Left renal pelvis (tissue), 4 donors: ENCODE results near the gene NPB. TPM values are rescaled to one million over a fixed set of nuclear protein-coding genes. Genes with fewer than 3 reads are reported as not detected.
A peak's percentile ranks its signal among the peaks of the same experiment; 100 is the strongest.

Experiments
- DNase-seq, 4 donors: peaks; one replicate each; pipeline ENCODE4 v3.0.0-alpha.2; 2013; ENCODE audit warnings: low read depth in 4 of 4, low spot score in 3 of 4
- polyA plus RNA-seq, 4 donors: library from polyadenylated mRNA; unstranded; fragments of 120-200 nt; gene quantifications; one replicate each; pipeline ENCODE4 v1.2.1, GENCODE V29; 2013; ENCODE audit not compliant: insufficient read length in 4 of 4

The NPB gene
- polyA plus RNA-seq, 4 donors: 0.33 to 1.4 (median 0.50) TPM

GRCh38 chr17:81923302-81924260 lies 21.5 kb downstream of the NPB start:
- DNase-seq: no peak

DNA sequence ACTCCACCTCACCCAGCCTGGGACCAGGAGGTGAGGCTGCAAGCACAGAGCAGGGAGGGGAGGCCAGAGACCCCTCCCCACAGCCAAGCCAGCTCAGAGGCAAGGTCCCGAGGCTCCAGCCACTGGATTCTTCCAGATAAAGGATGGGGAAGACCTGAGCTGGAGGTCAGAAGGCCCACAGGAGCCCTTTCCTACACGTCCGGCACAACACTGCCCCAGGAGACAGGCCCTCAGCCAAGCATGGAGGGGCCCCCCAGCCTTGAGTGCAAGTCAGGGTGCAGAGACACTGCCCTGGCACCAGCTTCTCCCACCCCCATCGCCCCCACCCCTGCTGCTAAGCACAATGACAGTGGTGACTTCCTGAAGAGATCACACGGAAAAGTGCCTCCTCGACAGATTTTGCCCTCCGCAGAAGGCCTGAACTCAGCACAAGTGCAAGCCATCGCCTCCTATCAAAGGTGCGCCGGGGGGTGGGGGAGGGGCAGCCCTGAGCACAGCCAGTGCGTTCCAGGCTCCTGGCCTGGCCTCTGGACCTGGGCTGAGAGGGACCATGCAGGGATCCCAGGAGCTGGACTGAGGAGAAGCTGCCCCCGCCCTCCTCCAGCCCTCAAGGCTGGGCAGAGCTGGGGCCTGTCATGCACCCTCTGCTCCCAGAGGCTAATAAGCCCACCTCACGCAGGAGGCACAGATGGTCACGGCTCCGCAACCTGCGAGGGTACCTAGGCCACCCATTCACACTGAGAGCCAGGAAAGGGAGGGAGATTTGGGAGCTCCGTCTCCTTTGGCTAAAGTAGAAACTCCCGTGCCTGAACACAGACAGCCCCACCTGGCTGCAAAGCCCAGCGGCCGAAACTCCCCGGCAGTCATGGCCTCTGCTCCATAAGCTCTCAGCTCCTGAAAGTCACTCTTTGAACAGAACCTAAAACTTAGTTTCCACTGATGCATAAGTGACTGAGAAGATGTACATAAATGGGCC lies 22.8 kb downstream of the NPB start:
- DNase-seq: no peak

- DNase-seq: no peak
These were observed 23.9 kb downstream of the NPB start for GRCh38 chr17:81925860-81926450.

GRCh38 chr17:81926451-81927151 lies 24.6 kb downstream of the NPB start:
- DNase-seq: no peak

GRCh38 chr17:81927152-81927652 lies 25.2 kb downstream of the NPB start:
- no peak for DNase-seq

DNA sequence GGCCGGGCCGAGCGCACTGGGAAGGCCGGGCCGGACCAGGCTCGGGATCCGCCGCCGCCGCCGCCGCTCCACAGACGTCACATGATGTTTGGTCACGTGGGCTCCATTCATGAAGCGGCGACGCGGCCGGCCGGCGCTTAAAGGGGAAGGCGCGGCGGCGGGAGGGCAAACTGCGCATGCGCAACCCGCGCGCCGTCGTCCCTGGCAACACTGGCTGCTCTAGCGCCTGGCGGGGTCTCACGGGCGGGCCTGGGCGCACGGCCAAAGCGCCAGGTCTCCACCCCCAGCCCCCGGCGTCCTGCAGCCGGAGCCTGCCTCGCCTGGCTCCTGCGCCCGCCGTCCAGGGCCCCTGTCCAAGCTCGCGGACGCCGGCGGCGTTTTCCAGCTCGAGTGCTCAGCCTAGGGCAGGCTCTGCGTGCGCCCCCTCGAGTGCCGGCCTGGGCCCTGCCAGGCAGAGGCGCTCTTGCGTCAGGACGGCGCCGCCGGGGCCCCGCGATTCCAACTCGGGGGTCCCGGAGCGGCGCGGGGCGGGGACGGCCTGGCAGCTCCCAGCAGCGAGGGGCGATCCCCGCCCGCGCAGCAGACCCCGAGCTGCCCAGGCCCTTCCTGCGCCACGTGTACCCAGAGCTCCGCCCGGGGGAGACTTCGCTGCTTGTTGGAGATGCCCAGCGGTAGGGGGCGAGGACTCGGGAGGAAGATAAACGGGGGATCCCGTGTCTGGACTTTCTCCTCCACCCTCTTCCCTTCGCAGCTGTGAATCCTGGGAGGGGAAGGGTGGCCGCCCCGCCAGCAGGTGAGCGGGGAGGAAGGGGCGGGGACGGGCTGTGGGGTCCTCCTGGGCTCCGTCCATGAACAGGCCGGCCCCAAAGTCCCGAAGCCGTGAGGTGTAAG lies 25.9 kb downstream of the NPB start, which contains the start of gene MAFG:
Gene MAFG, minus strand, starts transcription at position 83 of the 891 bp plus-strand sequence. CDS start 4,550 bp downstream, outside the sequence.
- peak; percentile 84 to 93 (median 90) for DNase-seq

DNA sequence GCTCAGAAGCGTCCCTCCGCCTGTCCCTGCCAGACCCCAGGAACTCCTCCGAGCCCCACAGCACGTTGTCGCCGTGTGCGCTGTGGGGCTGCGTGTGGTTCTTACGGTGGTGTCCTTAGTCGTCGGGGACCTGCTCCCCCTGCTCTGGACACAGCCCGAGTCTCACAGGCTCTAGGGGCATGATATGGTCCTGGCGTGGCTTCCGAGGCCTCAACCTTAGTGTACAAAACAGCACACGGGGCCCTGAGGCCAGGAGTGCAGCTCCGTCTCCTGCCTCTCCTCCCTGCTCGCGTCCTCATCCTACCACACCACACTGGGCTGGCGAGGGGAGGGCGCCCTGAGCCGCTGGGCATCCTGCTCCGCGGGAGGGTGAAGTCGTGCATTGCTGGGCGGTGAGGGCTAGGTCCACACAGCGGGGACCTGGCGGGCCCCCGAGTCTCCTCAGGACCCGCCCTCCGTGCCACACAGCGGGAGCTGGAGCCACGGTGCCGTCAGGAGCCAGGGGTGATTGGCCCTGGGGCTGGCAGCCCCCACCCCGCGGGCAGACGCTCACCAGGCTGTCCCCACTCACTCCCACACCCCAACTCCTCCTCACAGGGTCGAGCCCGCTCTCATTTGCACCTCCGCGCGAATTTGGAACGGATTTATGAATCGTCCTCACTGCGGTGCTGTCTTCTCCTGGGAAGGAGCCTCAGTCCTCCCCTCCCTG lies 26.7 kb downstream of the NPB start:
- DNase-seq: no peak

GRCh38 chr17:81929253-81930141 lies 27.5 kb downstream of the NPB start:
- DNase-seq: no peak

GRCh38 chr17:81930142-81931125 lies 28.4 kb downstream of the NPB start:
- DNase-seq: no peak

DNA sequence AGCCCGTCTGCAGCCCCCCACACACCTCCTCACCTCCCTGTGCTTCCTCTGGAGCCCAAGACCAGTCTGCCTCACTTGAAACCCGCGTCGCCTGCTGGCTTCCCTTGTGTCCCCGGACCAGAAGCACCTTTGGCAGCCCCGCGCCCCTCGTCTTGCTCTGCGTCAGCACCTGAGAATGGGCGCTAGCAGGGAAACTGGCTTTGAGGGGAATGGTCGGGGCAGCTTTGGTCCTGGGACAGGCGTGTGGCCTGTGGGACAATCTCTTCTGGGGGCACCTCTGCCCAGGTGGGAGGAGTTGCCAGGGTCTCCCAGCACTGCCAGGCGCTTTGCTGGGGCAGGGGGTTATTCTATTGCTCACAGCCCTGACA lies 29.1 kb downstream of the NPB start:
- DNase-seq: no peak

GRCh38 chr17:81931557-81932332 lies 29.7 kb downstream of the NPB start:
- DNase-seq: no peak

DNA sequence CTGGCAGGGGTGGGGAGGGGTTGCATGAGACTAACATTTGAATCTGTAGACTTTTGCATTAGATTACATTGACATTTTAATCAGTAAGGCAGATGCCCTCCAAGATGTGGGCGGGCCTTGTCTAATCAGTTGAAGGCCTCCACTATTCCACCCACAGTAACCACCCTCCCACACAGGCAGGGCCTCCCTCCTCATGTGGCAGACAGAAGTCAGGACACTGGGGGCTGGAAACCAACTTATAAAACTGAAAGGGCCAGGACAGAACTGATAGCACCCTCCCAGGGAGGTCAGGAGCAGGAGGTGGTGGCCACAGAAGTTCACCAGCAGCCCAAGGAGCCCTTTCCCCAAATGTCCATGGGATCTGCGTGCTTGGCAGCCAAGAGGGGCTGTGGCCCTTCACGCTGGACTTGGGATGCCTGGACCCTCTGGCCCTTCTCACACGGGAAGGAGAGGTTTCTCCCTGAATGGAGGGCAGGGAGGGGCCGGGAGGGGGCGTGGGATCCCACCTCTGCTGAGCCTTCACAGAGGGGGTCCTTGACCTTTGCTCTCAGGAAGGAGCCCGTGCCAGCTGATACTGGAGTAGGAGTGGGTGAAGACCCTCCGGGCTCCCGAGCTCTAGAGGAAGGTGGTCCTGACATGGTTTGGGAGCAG lies 30.4 kb downstream of the NPB start:
- DNase-seq: no peak

- no peak for DNase-seq
These were observed 31.2 kb downstream of the NPB start for GRCh38 chr17:81933178-81933699.

- DNase-seq: no peak
These were observed 32.2 kb downstream of the NPB start for GRCh38 chr17:81934098-81934757.
